T-cell (primary cell): ENCODE measurements around the gene USH2A. TPM values are rescaled to one million over a fixed set of nuclear protein-coding genes. Genes with fewer than 3 reads are reported as not detected.

ENCODE experiments used
- ATAC-seq, 4 experiments: fragments of 200-7000 bp in 3 of 4; fragments of 150-1000 bp in 1 of 4; cut with Tn5 transposase; replicated peaks in 1 of 4; 1 replicate in 3 of 4; 2 replicates in 1 of 4; pipeline ENCODE4 v1.10.0; 2021; ENCODE audit warnings: moderate library complexity in 3 of 4, mild to moderate bottlenecking in 2 of 4, moderate number of reproducible peaks in 1 of 4
- CTCF ChIA-PET, 2 donors: fragments of 300-600 bp; sonication (Branson Sonifier 250); formaldehyde crosslinking; loops; one replicate each; lab custom pipeline; 2022; ENCODE audit warnings: antibody characterized with exemption in 2 of 2; lab: Charles Lee
- POLR2A ChIA-PET, 2 donors: fragments of 300-600 bp; sonication (Branson Sonifier 250); formaldehyde crosslinking; loops; one replicate each; lab custom pipeline; 2022; ENCODE audit warnings: antibody characterized with exemption in 2 of 2; lab: Charles Lee
- DNase-seq, 35 experiments: peaks; one replicate each; pipeline versions ENCODE4 v3.0.0 to v3.0.0-alpha.2; 2013 to 2023
- H3K27ac ChIP-seq: one replicate; pipeline ENCODE4 v1.5.1; 2013; ENCODE audit warnings: low read length
- H3K27me3 ChIP-seq, 2 experiments: replicated peaks in 1 of 2; 1 replicate in 1 of 2; 2 replicates in 1 of 2; pipeline versions ENCODE4 v1.6.1 to v1.7.0; 2013; ENCODE audit warnings: low read length in 1 of 2, mixed read lengths in 1 of 2; ENCODE audit not compliant: control insufficient read depth in 2 of 2, insufficient read depth in 2 of 2; ENCODE audit errors: extremely low read depth in 1 of 2
- H3K36me3 ChIP-seq, 2 donors: 1 replicate in 1 of 2; 2 replicates in 1 of 2; pipeline versions ENCODE4 v1.6.1 to v1.7.0; 2013; ENCODE audit warnings: low read length in 1 of 2; ENCODE audit not compliant: control insufficient read depth in 2 of 2, insufficient read depth in 1 of 2; ENCODE audit errors: extremely low read depth in 1 of 2
- H3K4me1 ChIP-seq, 2 experiments: 1 replicate in 1 of 2; 2 replicates in 1 of 2; pipeline versions ENCODE4 v1.6.1 to v1.7.0; 2013; ENCODE audit warnings: low read length in 2 of 2, mixed read lengths in 1 of 2; ENCODE audit not compliant: insufficient read depth in 2 of 2, control insufficient read depth in 1 of 2; ENCODE audit errors: extremely low read depth in 1 of 2
- H3K4me3 ChIP-seq, 2 donors: 1 replicate in 1 of 2; 2 replicates in 1 of 2; pipeline versions ENCODE4 v1.5.1 to v1.7.0; 2013; ENCODE audit warnings: mild to moderate bottlenecking in 2 of 2, low read length in 1 of 2, moderate library complexity in 1 of 2; ENCODE audit not compliant: control insufficient read depth in 1 of 2; ENCODE audit errors: extremely low read depth in 1 of 2
- H3K9me3 ChIP-seq: 2 replicates; pipeline ENCODE4 v1.7.0; 2013
- H3K27ac Mint-ChIP-seq, 2 donors: one replicate each; pipeline ENCODE4 v1.8.0; 2020 to 2021; ENCODE audit warnings: mild to moderate bottlenecking in 2 of 2, mixed read lengths in 2 of 2
- H3K27me3 Mint-ChIP-seq, 2 donors: one replicate each; pipeline ENCODE4 v1.8.0; 2021 to 2022; ENCODE audit warnings: mixed read lengths in 2 of 2
- H3K36me3 Mint-ChIP-seq: one replicate; pipeline ENCODE4 v1.8.0; 2021; ENCODE audit warnings: mixed read lengths
- H3K4me1 Mint-ChIP-seq, 3 donors: one replicate each; pipeline ENCODE4 v1.8.0; 2020 to 2022; ENCODE audit warnings: mixed read lengths in 3 of 3, mild to moderate bottlenecking in 1 of 3
- H3K4me3 Mint-ChIP-seq, 3 donors: one replicate each; pipeline ENCODE4 v1.8.0; 2020 to 2022; ENCODE audit warnings: mild to moderate bottlenecking in 3 of 3, mixed read lengths in 3 of 3, moderate library complexity in 3 of 3
- H3K9me3 Mint-ChIP-seq, 3 donors: one replicate each; pipeline ENCODE4 v1.8.0; 2020 to 2022; ENCODE audit warnings: mixed read lengths in 3 of 3
- WGBS: methylation state at CpG from one replicate; pipeline ENCODE4 v1.1.5; 2013; ENCODE audit warnings: missing lambda C conversion rate; ENCODE audit not compliant: insufficient coverage; 5-methylcytosine and 5-hydroxymethylcytosine counted together
- total RNA-seq, 35 experiments: library from RNA in 6 of 35; stranded (reverse) in 6 of 35; fragments of 120-200 nt in 1 of 35; gene quantifications; one replicate each; pipeline versions ENCODE4 v1.2.1 to v1.2.4 and lab custom pipeline; 2013 to 2026

Gene USH2A
- total RNA-seq, 5 donors from 2014 or later (not counting 1 experiment from before 2014, with no cell fraction given), result not detected

GRCh38 chr1:216222288-216222687, 201.0 kb downstream of the USH2A start:
- WGBS, result 100% methylated on average over 1 of the region's 2 CpGs
- H3K9me3 ChIP-seq, result no peaks in the 10 kb centered on the region
- ChIA-PET CTCF (no interaction called here), POLR2A (no interaction called here)
- DNase-seq (no peak), ATAC-seq (no peak)
- Mint-ChIP-seq H3K4me3 (no peak overlapping the region), H3K36me3 (no peaks in the 10 kb centered on the region), H3K9me3 (peaks cover 7 to 26% (median 9%) of the 10 kb centered on the region in 3 donors), H3K4me1 (peaks cover 0 to 8% (median 0%) of the 10 kb centered on the region in 3 donors), H3K27ac (no peak overlapping the region), H3K27me3 (no peaks in the 10 kb centered on the region)
- H3K4me1 ChIP-seq, result no peaks in the 10 kb centered on the region
- H3K36me3 ChIP-seq, result no peaks in the 10 kb centered on the region
- H3K27me3 ChIP-seq, result no peaks in the 10 kb centered on the region
- H3K4me3 ChIP-seq, result no peak overlapping the region
- H3K27ac ChIP-seq, result no peak overlapping the region

- peaks cover 6 to 21% (median 6%) of the 10 kb centered on the region in 3 donors for H3K9me3 Mint-ChIP-seq
- CTCF ChIA-PET, result interaction anchor here in 1 of 2 donors (1.2 kb wide), 1 partner anchor 32 kb away, joined by 3 read pairs; no protein-coding TSS in a partner anchor
- H3K27ac Mint-ChIP-seq, result no peak overlapping the region
- Histone ChIP-seq H3K36me3 (no peaks in the 10 kb centered on the region), H3K9me3 (no peaks in the 10 kb centered on the region), H3K27me3 (no peaks in the 10 kb centered on the region), H3K4me3 (peak overlapping the region in 1 of 2 donors; percentile 53), H3K27ac (no peak overlapping the region), H3K4me1 (no peaks in the 10 kb centered on the region)
- POLR2A ChIA-PET, result no interaction called here
- no peaks in the 10 kb centered on the region for H3K27me3 Mint-ChIP-seq
- H3K36me3 Mint-ChIP-seq, result no peaks in the 10 kb centered on the region
- peak overlapping the region; percentile 13 to 67 (median 27) for H3K4me3 Mint-ChIP-seq
- no peak for ATAC-seq
- peaks cover 0 to 8% (median 0%) of the 10 kb centered on the region in 3 donors for H3K4me1 Mint-ChIP-seq
- WGBS, result 3% methylated on average over 4 of the region's 6 CpGs
- no peak for DNase-seq
Observed at GRCh38 chr1:216221260-216221700, 202.0 kb downstream of the USH2A start.

GRCh38 chr1:216216305-216216704, 206.9 kb downstream of the USH2A start:
- Histone ChIP-seq H3K9me3 (no peaks in the 10 kb centered on the region), H3K4me1 (no peaks in the 10 kb centered on the region), H3K4me3 (no peak overlapping the region), H3K27ac (no peak overlapping the region), H3K27me3 (no peaks in the 10 kb centered on the region), H3K36me3 (no peaks in the 10 kb centered on the region)
- Mint-ChIP-seq H3K36me3 (no peaks in the 10 kb centered on the region), H3K27me3 (no peaks in the 10 kb centered on the region), H3K27ac (no peak overlapping the region), H3K4me3 (no peak overlapping the region), H3K9me3 (peaks cover 6 to 12% (median 8%) of the 10 kb centered on the region in 3 donors), H3K4me1 (peaks cover 0 to 5% (median 0%) of the 10 kb centered on the region in 3 donors)
- CTCF ChIA-PET, result no interaction called here
- POLR2A ChIA-PET, result no interaction called here
- 100% methylated on average over 1 of the region's 3 CpGs for WGBS
- ATAC-seq, result no peak
- no peak for DNase-seq

GRCh38 chr1:216215169-216215568, 208.1 kb downstream of the USH2A start:
- H3K4me1 Mint-ChIP-seq, result no peaks in the 10 kb centered on the region
- DNase-seq (no peak), ATAC-seq (no peak)
- H3K27ac Mint-ChIP-seq, result no peak overlapping the region
- peaks cover 4 to 10% (median 8%) of the 10 kb centered on the region in 3 donors for H3K9me3 Mint-ChIP-seq
- H3K9me3 ChIP-seq, result no peaks in the 10 kb centered on the region
- no peaks in the 10 kb centered on the region for H3K36me3 ChIP-seq
- no peaks in the 10 kb centered on the region for H3K36me3 Mint-ChIP-seq
- H3K4me3 Mint-ChIP-seq, result no peak overlapping the region
- H3K27me3 Mint-ChIP-seq, result no peaks in the 10 kb centered on the region
- H3K27ac ChIP-seq, result no peak overlapping the region
- ChIA-PET CTCF (no interaction called here), POLR2A (no interaction called here)
- H3K4me3 ChIP-seq, result no peak overlapping the region
- no peaks in the 10 kb centered on the region for H3K4me1 ChIP-seq
- H3K27me3 ChIP-seq, result no peaks in the 10 kb centered on the region

- no CpG with 5 or more reads among the region's 1 CpG for WGBS
- ChIA-PET CTCF (no interaction called here), POLR2A (no interaction called here)
- H3K27me3 Mint-ChIP-seq, result no peaks in the 10 kb centered on the region
- Histone ChIP-seq H3K4me3 (no peak overlapping the region), H3K9me3 (no peaks in the 10 kb centered on the region), H3K4me1 (no peaks in the 10 kb centered on the region), H3K27me3 (no peaks in the 10 kb centered on the region), H3K36me3 (no peaks in the 10 kb centered on the region), H3K27ac (no peak overlapping the region)
- H3K27ac Mint-ChIP-seq, result no peak overlapping the region
- no peak for ATAC-seq
- no peaks in the 10 kb centered on the region for H3K4me1 Mint-ChIP-seq
- peaks cover 4 to 8% (median 7%) of the 10 kb centered on the region in 3 donors for H3K9me3 Mint-ChIP-seq
- H3K4me3 Mint-ChIP-seq, result no peak overlapping the region
- no peaks in the 10 kb centered on the region for H3K36me3 Mint-ChIP-seq
- no peak for DNase-seq
Observed at GRCh38 chr1:216212826-216213225, 210.4 kb downstream of the USH2A start.

- WGBS, result no CpG with 5 or more reads among the region's 4 CpGs
- CTCF ChIA-PET, result no interaction called here
- H3K27me3 ChIP-seq, result no peaks in the 10 kb centered on the region
Observed at GRCh38 chr1:216210081-216210480, 213.2 kb downstream of the USH2A start.

GRCh38 chr1:216209125-216209524, 214.1 kb downstream of the USH2A start:
- CTCF ChIA-PET, result no interaction called here
- Mint-ChIP-seq H3K36me3 (no peaks in the 10 kb centered on the region), H3K27ac (no peak overlapping the region), H3K4me3 (no peak overlapping the region), H3K4me1 (no peaks in the 10 kb centered on the region), H3K27me3 (no peaks in the 10 kb centered on the region), H3K9me3 (peaks cover 0 to 7% (median 4%) of the 10 kb centered on the region in 3 donors)
- ATAC-seq, result no peak
- POLR2A ChIA-PET, result no interaction called here
- WGBS, result no CpG with 5 or more reads among the region's 1 CpG
- H3K27ac ChIP-seq, result no peak overlapping the region
- H3K36me3 ChIP-seq, result no peaks in the 10 kb centered on the region
- H3K9me3 ChIP-seq, result no peaks in the 10 kb centered on the region
- H3K4me1 ChIP-seq, result no peaks in the 10 kb centered on the region
- no peaks in the 10 kb centered on the region for H3K27me3 ChIP-seq
- no peak overlapping the region for H3K4me3 ChIP-seq
- no peak for DNase-seq

More at GRCh38 chr1:216210081-216210480, 213.2 kb downstream of the USH2A start:
- Histone ChIP-seq H3K4me3 (no peak overlapping the region), H3K4me1 (no peaks in the 10 kb centered on the region), H3K36me3 (no peaks in the 10 kb centered on the region), H3K9me3 (no peaks in the 10 kb centered on the region), H3K27ac (no peak overlapping the region)
- Mint-ChIP-seq H3K4me3 (no peak overlapping the region), H3K9me3 (peaks cover 0 to 7% (median 4%) of the 10 kb centered on the region in 3 donors), H3K27ac (no peak overlapping the region), H3K4me1 (no peaks in the 10 kb centered on the region), H3K36me3 (no peaks in the 10 kb centered on the region), H3K27me3 (no peaks in the 10 kb centered on the region)
- no peak for ATAC-seq
- POLR2A ChIA-PET, result no interaction called here
- no peak for DNase-seq
